Left colon (tissue), 2 donors: ENCODE data around the gene PTPRS. TPM values are rescaled to one million over a fixed set of nuclear protein-coding genes. Genes with fewer than 3 reads are reported as not detected.

Source experiments
- ATAC-seq: fragments of 200-7000 bp; cut with Tn5 transposase; one replicate; pipeline ENCODE4 v1.9.1; 2020; ENCODE audit warnings: mild to moderate bottlenecking, moderate library complexity
- DNase-seq, 2 donors: peaks; one replicate each; pipeline ENCODE4 v3.0.0-alpha.2; 2020
- intact Hi-C, 2 donors: fragments of 100-400 bp; cut with DNase I in 1 of 2; cut with micrococcal nuclease in 1 of 2; formaldehyde crosslinking; loops; one replicate each; pipeline versions ENCODE4 v1.11.2 to v1.14.0; 2022; cut with DNase I, micrococcal nuclease
- total RNA-seq, 2 donors: library from RNA; stranded (reverse); fragmentation: NEBNext Ultra II Directional; extraction: Animal tissue kit (Norgen Biotek cat#: 25700); gene quantifications; one replicate each; pipeline ENCODE4 v1.2.1, GENCODE V29; 2021
- donor health status: DM: no; HTN: no; CAD: no.
- donor health status: DM: yes; HTN: yes; CAD: no.

PTPRS gene
- total RNA-seq, 2 donors from 2014 or later = 11.8 to 27.6 TPM

- ATAC-seq (no peak), DNase-seq (no peak)
- intact Hi-C loops = no loop called here
Measured at GRCh38 chr19:5356918-5357317, 16.3 kb upstream of the PTPRS start.

- ATAC-seq (no peak), DNase-seq (no peak)
- intact Hi-C loops = no loop called here
Measured at GRCh38 chr19:5356428-5356827, 15.8 kb upstream of the PTPRS start.

GRCh38 chr19:5355693-5356092, 15.1 kb upstream of the PTPRS start:
- intact Hi-C loops = no loop called here
- no peak for DNase-seq
- ATAC-seq = no peak

GRCh38 chr19:5355076-5355475, 14.5 kb upstream of the PTPRS start:
- no peak for DNase-seq
- ATAC-seq = no peak
- intact Hi-C loops = no loop called here

- intact Hi-C loops = no loop called here
- DNase-seq (no peak), ATAC-seq (no peak)
Measured at GRCh38 chr19:5354403-5354802, 13.8 kb upstream of the PTPRS start.

- intact Hi-C loops = no loop called here
- ATAC-seq (no peak), DNase-seq (no peak)
Measured at GRCh38 chr19:5352229-5352763, 11.7 kb upstream of the PTPRS start.

- DNase-seq (no peak), ATAC-seq (no peak)
- intact Hi-C loops = no loop called here
Measured at GRCh38 chr19:5351731-5352228, 11.2 kb upstream of the PTPRS start.

GRCh38 chr19:5349041-5349440, 8.4 kb upstream of the PTPRS start:
- DNase-seq (no peak), ATAC-seq (no peak)
- intact Hi-C loops = no loop called here

GRCh38 chr19:5345895-5346386, 5.3 kb upstream of the PTPRS start:
- intact Hi-C loops = no loop called here
- ATAC-seq (no peak), DNase-seq (no peak)

GRCh38 chr19:5343848-5344247, 3.2 kb upstream of the PTPRS start:
- intact Hi-C loops = no loop called here
- no peak for ATAC-seq

GRCh38 chr19:5342573-5343201, 2.1 kb upstream of the PTPRS start:
- DNase-seq (no peak), ATAC-seq (no peak)
- intact Hi-C loops = no loop called here

More at GRCh38 chr19:5343848-5344247, 3.2 kb upstream of the PTPRS start:
- no peak for DNase-seq

- intact Hi-C loops = no loop called here
- DNase-seq (no peak), ATAC-seq (no peak)
Measured at GRCh38 chr19:5341981-5342380, 1.4 kb upstream of the PTPRS start.

GRCh38 chr19:5341448-5341820, 822 bp upstream of the PTPRS start:
- ATAC-seq = no peak
- intact Hi-C loops = no loop called here
- no peak for DNase-seq

- intact Hi-C loops = no loop called here
- peak in 1 of 2 donors; percentile 27 for DNase-seq
- ATAC-seq = peak; percentile 21
Measured at GRCh38 chr19:5339950-5340636, 519 bp downstream of the PTPRS start.

GRCh38 chr19:5339198-5339949, 1.2 kb downstream of the PTPRS start:
- ATAC-seq = no peak
- no peak for DNase-seq
- intact Hi-C loops = no loop called here

- intact Hi-C loops = no loop called here
- ATAC-seq (no peak), DNase-seq (peak in 1 of 2 donors; percentile 14)
Measured at GRCh38 chr19:5338656-5339197, 1.9 kb downstream of the PTPRS start.

GRCh38 chr19:5337708-5338655, 2.6 kb downstream of the PTPRS start:
- intact Hi-C loops = no loop called here
- ATAC-seq (no peak), DNase-seq (no peak)

- ATAC-seq (no peak), DNase-seq (no peak)
- intact Hi-C loops = no loop called here
Measured at GRCh38 chr19:5337126-5337525, 3.5 kb downstream of the PTPRS start.
